Measurements from ENCODE around the gene PPM1L. TPM values are rescaled to one million over a fixed set of nuclear protein-coding genes. Genes with fewer than 3 reads are reported as not detected.

The PPM1L gene
- total RNA-seq, 1 donor from 2014 or later: 5.8 TPM

DNA sequence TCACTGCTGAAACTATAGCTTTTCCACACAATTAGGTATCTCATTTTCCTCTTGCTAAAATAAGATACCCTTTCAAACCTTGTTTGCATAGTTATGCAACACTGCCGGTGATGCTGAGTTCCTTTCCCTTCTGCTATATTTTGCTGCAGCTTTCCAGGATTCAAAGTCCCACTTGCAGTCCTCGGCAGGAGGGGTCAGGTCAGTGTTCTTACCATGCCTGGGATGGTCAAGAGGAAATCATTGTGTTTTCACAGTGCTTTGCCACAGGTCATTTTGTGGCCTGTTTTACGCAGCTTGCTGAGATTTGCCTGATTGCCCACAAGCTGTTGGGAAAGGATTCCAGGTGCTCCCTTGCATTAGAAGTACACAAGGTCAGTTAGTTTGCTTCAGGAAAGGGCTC, 192.2 kb downstream of the PPM1L start:
- TF ChIP-seq, protein P1, sequence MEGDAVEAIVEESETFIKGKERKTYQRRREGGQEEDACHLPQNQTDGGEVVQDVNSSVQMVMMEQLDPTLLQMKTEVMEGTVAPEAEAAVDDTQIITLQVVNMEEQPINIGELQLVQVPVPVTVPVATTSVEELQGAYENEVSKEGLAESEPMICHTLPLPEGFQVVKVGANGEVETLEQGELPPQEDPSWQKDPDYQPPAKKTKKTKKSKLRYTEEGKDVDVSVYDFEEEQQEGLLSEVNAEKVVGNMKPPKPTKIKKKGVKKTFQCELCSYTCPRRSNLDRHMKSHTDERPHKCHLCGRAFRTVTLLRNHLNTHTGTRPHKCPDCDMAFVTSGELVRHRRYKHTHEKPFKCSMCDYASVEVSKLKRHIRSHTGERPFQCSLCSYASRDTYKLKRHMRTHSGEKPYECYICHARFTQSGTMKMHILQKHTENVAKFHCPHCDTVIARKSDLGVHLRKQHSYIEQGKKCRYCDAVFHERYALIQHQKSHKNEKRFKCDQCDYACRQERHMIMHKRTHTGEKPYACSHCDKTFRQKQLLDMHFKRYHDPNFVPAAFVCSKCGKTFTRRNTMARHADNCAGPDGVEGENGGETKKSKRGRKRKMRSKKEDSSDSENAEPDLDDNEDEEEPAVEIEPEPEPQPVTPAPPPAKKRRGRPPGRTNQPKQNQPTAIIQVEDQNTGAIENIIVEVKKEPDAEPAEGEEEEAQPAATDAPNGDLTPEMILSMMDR (IDR thresholded peaks at IDR 0.05): no peak
- ChIA-PET CTCF (interaction anchor here (1.2 kb wide), 1 partner anchor 240 kb away, joined by 3 read pairs; no protein-coding TSS in a partner anchor), POLR2A (no interaction called here)
- H3K27ac Mint-ChIP-seq: no peak overlapping the region
- H3K36me3 Mint-ChIP-seq (ENCODE audit: low read depth): no peaks in the 10 kb centered on the region
- no peaks in the 10 kb centered on the region for H3K27me3 Mint-ChIP-seq
- ATAC-seq (ENCODE audit: low read depth) (no peak), DNase-seq (no peak)
- H3K9me3 Mint-ChIP-seq: no peaks in the 10 kb centered on the region
- no peak overlapping the region for H3K4me3 Mint-ChIP-seq
- H3K4me1 Mint-ChIP-seq: no peaks in the 10 kb centered on the region
- intact Hi-C loops (cut with micrococcal nuclease): loop anchor here (10.0 kb wide), 2 partner anchors 383 to 413 kb away; partner anchors contain the start of gene KPNA4

GRCh38 chr3:160949460-160949859, 193.4 kb downstream of the PPM1L start:
- ChIA-PET POLR2A (no interaction called here), CTCF (interaction anchor here (2.4 kb wide), 1 partner anchor 8 kb away, joined by 8 read pairs; no protein-coding TSS in a partner anchor)
- no peak overlapping the region for H3K4me3 Mint-ChIP-seq
- DNase-seq (no peak), ATAC-seq (ENCODE audit: low read depth) (no peak)
- no peaks in the 10 kb centered on the region for H3K27me3 Mint-ChIP-seq
- intact Hi-C loops (cut with micrococcal nuclease): loop anchor here (10.0 kb wide), 2 partner anchors 385 to 415 kb away; partner anchors contain the start of gene KPNA4
- H3K27ac Mint-ChIP-seq: no peak overlapping the region
- TF ChIP-seq, protein P1 (IDR thresholded peaks at IDR 0.05): no peak
- no peaks in the 10 kb centered on the region for H3K4me1 Mint-ChIP-seq
- H3K36me3 Mint-ChIP-seq (ENCODE audit: low read depth): no peaks in the 10 kb centered on the region
- no peaks in the 10 kb centered on the region for H3K9me3 Mint-ChIP-seq

GRCh38 chr3:160950542-160950941, 194.5 kb downstream of the PPM1L start:
- no peaks in the 10 kb centered on the region for H3K27me3 Mint-ChIP-seq
- ChIA-PET POLR2A (no interaction called here), CTCF (interaction anchor here (2.4 kb wide), 1 partner anchor 9 kb away, joined by 8 read pairs; no protein-coding TSS in a partner anchor)
- no peaks in the 10 kb centered on the region for H3K9me3 Mint-ChIP-seq
- no peaks in the 10 kb centered on the region for H3K36me3 Mint-ChIP-seq (ENCODE audit: low read depth)
- intact Hi-C loops (cut with micrococcal nuclease): no loop called here
- no peak overlapping the region for H3K4me3 Mint-ChIP-seq
- H3K27ac Mint-ChIP-seq: no peak overlapping the region
- no peak for ATAC-seq (ENCODE audit: low read depth)
- no peaks in the 10 kb centered on the region for H3K4me1 Mint-ChIP-seq
- DNase-seq: no peak
- TF ChIP-seq, protein P1 (IDR thresholded peaks at IDR 0.05): no peak

- ChIA-PET POLR2A (no interaction called here), CTCF (interaction anchor here (2.4 kb wide), 1 partner anchor 10 kb away, joined by 8 read pairs; no protein-coding TSS in a partner anchor)
- Mint-ChIP-seq H3K4me1 (no peaks in the 10 kb centered on the region), H3K27me3 (no peaks in the 10 kb centered on the region), H3K4me3 (no peak overlapping the region), H3K9me3 (no peaks in the 10 kb centered on the region), H3K36me3 (ENCODE audit: low read depth) (no peaks in the 10 kb centered on the region), H3K27ac (no peak overlapping the region)
- intact Hi-C loops (cut with micrococcal nuclease): no loop called here
- no peak for ATAC-seq (ENCODE audit: low read depth)
- DNase-seq: no peak
- TF ChIP-seq, protein P1 (IDR thresholded peaks at IDR 0.05): no peak
Observed at GRCh38 chr3:160950954-160951353, 194.9 kb downstream of the PPM1L start.

DNA sequence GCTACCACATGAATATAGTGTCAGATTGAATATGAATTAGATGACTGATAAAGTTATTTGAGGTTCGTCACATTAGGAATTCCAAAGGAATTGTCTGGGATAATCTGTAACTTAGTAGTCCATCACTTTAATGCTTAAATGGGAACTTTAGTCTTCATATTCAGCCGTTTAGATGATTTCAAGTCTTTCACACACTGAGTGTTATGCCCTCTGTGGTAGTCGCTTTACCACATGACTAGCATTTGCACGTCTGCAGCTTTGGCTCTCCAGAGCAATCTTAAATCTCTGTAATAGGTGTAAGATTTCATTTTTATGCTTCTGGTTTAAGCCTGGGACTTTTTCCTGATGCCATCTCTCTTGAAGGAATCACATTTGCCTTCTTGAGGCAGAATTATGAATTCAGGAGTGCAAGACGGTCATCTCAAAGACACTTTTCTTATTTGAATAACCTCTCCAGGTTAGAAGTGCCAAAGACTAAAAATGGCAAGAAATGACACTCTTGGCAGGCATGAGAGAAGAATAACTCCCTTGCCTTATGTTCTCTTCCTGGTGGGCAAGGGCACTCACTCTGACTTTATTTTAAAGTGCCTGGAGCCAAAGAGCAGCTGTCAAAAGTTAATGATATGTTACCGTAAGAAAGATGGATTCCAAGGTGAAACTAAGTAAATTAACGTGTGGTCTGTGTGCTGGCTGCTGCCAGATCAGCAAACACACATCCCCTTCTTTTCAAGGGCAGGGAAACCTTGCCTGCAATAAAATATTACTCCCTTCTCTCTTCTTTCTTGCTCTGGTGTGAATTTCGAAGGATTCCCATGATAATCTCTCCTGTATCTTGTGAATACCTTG, 195.8 kb downstream of the PPM1L start:
- intact Hi-C loops (cut with micrococcal nuclease): no loop called here
- no peaks in the 10 kb centered on the region for H3K36me3 Mint-ChIP-seq (ENCODE audit: low read depth)

More for the DNA sequence above, 195.8 kb downstream of the PPM1L start:
- ChIA-PET POLR2A (no interaction called here), CTCF (interaction anchor here (2.4 kb wide), 1 partner anchor 11 kb away, joined by 8 read pairs; no protein-coding TSS in a partner anchor)
- ATAC-seq (ENCODE audit: low read depth): no peak
- Mint-ChIP-seq H3K4me3 (no peak overlapping the region), H3K4me1 (no peaks in the 10 kb centered on the region), H3K9me3 (no peaks in the 10 kb centered on the region), H3K27ac (no peak overlapping the region), H3K27me3 (no peaks in the 10 kb centered on the region)
- TF ChIP-seq, protein P1 (IDR thresholded peaks at IDR 0.05): no peak
- DNase-seq: no peak

Data from activated B cell treated with CpG ODN at 0.5 μM for 24 hours (primary cell).